ENCODE measurements around the gene RAD9B. TPM values are rescaled to one million over a fixed set of nuclear protein-coding genes. Genes with fewer than 3 reads are reported as not detected.

RAD9B gene
- total RNA-seq, 4 donors from 2014 or later = 0.98 to 5.0 (median 2.0) TPM

DNA sequence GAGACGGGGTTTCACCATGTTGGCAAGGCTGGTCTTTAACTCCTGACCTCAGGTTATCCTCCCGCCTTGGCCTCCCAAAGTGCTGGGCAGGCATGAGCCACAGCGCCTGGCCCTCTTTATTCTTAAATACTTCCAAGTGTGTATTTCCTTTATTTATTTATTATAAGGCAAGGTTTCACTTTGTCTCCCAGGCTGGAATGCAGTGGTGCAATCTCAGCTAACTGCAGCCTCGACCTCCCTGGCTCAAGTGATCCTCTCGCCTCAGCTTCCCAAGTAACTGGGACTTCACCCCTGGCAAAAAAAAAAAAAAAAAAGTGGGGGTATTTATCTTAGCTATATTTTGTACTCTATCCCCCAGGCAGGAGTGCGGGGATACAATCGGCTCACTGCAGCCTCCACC, 26.7 kb upstream of the RAD9B start:
- H3K4me1 ChIP-seq = no peaks in the 10 kb centered on the region
- intact Hi-C loops (cut with DNase I) = no loop called here
- H3K4me3 ChIP-seq = no peak overlapping the region
- WGBS = 97% methylated on average over 7 of the region's 7 CpGs
- peaks cover 0 to 20% (median 3%) of the 10 kb centered on the region in 4 donors for H3K36me3 ChIP-seq
- no peak for DNase-seq (ENCODE audit: extremely low spot score)
- H3K9me3 ChIP-seq = no peaks in the 10 kb centered on the region
- TF ChIP-seq POLR2AphosphoS5 (IDR thresholded peaks at IDR 0.05) = no peak
- no peak for TF ChIP-seq POLR2A (IDR thresholded peaks at IDR 0.05; ENCODE audit: low read depth)
- no peak for TF ChIP-seq EP300 (IDR thresholded peaks at IDR 0.05)
- TF ChIP-seq, protein P1, sequence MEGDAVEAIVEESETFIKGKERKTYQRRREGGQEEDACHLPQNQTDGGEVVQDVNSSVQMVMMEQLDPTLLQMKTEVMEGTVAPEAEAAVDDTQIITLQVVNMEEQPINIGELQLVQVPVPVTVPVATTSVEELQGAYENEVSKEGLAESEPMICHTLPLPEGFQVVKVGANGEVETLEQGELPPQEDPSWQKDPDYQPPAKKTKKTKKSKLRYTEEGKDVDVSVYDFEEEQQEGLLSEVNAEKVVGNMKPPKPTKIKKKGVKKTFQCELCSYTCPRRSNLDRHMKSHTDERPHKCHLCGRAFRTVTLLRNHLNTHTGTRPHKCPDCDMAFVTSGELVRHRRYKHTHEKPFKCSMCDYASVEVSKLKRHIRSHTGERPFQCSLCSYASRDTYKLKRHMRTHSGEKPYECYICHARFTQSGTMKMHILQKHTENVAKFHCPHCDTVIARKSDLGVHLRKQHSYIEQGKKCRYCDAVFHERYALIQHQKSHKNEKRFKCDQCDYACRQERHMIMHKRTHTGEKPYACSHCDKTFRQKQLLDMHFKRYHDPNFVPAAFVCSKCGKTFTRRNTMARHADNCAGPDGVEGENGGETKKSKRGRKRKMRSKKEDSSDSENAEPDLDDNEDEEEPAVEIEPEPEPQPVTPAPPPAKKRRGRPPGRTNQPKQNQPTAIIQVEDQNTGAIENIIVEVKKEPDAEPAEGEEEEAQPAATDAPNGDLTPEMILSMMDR (IDR thresholded peaks at IDR 0.05) = no peak
- H3K27me3 ChIP-seq = no peaks in the 10 kb centered on the region
- H3K27ac ChIP-seq (replicated peaks in 1 of 4) = no peak overlapping the region

DNA sequence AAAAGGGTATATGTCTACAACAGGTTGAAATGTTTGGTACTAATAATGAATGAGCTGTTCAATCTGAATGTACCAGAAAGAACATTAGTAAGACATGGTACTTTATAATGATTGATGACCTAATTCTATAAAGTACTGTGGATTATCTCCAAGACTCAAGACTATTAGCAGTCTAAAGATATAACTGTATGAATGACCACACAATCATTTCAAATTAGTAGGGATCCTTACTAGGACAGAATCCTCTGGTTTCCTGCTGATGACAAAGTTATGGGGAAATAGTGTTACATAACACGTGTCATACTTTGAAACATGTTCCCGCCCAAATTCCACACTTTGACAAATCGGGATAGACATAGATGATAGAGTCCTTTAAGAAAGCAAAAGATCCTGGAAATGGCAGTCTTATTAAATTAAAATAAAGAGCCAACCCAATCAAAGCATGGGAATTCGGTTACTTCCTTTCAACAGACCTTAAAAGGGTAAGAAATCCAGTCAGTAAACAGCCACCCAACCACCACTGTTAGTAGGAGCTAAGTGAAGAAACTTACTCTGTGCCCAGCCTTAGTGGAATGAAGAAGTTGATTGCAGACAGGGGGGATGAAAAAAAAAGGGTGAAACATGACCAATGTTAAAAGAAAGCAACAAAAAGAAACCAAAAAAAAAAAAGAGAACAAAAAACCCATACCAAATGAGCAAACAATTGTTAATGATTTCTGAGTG, 3.0 kb upstream of the RAD9B start:
- Histone ChIP-seq H3K27me3 (no peaks in the 10 kb centered on the region), H3K4me3 (no peak overlapping the region), H3K36me3 (peaks cover 11 to 35% (median 21%) of the 10 kb centered on the region in 4 donors), H3K27ac (replicated peaks in 1 of 4) (peak overlapping the region; percentile 53 to 97 (median 76)), H3K9me3 (no peaks in the 10 kb centered on the region), H3K4me1 (peaks cover 35 to 49% (median 45%) of the 10 kb centered on the region in 4 donors)
- intact Hi-C loops (cut with DNase I) = no loop called here
- TF ChIP-seq, protein P1 (IDR thresholded peaks at IDR 0.05) = no peak
- TF ChIP-seq POLR2A (IDR thresholded peaks at IDR 0.05; ENCODE audit: low read depth) (no peak), EP300 (IDR thresholded peaks at IDR 0.05) (no peak), POLR2AphosphoS5 (IDR thresholded peaks at IDR 0.05) (peak; percentile 9 to 45)
- WGBS = 60% methylated on average over 4 of the region's 4 CpGs
- no peak for DNase-seq (ENCODE audit: extremely low spot score)

- Histone ChIP-seq H3K36me3 (peaks cover 0 to 12% (median 0%) of the 10 kb centered on the region in 4 donors), H3K4me3 (peak overlapping the region; percentile 87 to 98 (median 93)), H3K4me1 (peaks cover 35 to 49% (median 45%) of the 10 kb centered on the region in 4 donors), H3K27me3 (no peaks in the 10 kb centered on the region), H3K27ac (replicated peaks in 1 of 4) (peak overlapping the region; percentile 92 to 97 (median 96)), H3K9me3 (no peaks in the 10 kb centered on the region)
- DNase-seq (ENCODE audit: extremely low spot score) = no peak
- TF ChIP-seq, protein P1 (IDR thresholded peaks at IDR 0.05) = no peak
- TF ChIP-seq POLR2AphosphoS5 (IDR thresholded peaks at IDR 0.05) = peak in 1 of 2 donors; percentile 40
- 0% methylated on average over 7 of the region's 17 CpGs for WGBS
- intact Hi-C loops (cut with DNase I) = no loop called here
Measured at GRCh38 chr12:110501399-110501751, 756 bp upstream of the RAD9B start.

GRCh38 chr12:110503432-110503831, 1.3 kb downstream of the RAD9B start:
- Histone ChIP-seq H3K36me3 (no peaks in the 10 kb centered on the region), H3K27ac (replicated peaks in 1 of 4) (no peak overlapping the region), H3K9me3 (no peaks in the 10 kb centered on the region), H3K27me3 (no peaks in the 10 kb centered on the region), H3K4me1 (peaks cover 31 to 37% (median 34%) of the 10 kb centered on the region in 4 donors), H3K4me3 (no peak overlapping the region)
- DNase-seq (ENCODE audit: extremely low spot score) = no peak
- WGBS = 89% methylated on average over 1 of the region's 1 CpG
- intact Hi-C loops (cut with DNase I) = loop anchor here (2.0 kb wide), 1 partner anchor 35 kb away; the partner anchor contains the start of genes FAM216A and GPN3
- no peak for TF ChIP-seq EP300 (IDR thresholded peaks at IDR 0.05)
- TF ChIP-seq, protein P1 (IDR thresholded peaks at IDR 0.05) = no peak
- no peak for TF ChIP-seq POLR2A (IDR thresholded peaks at IDR 0.05; ENCODE audit: low read depth)
- TF ChIP-seq POLR2AphosphoS5 (IDR thresholded peaks at IDR 0.05) = no peak

All from esophagus muscularis mucosa (tissue), 4 donors.